ENCODE results near the gene SLC38A2.
A peak's percentile ranks its signal among the peaks of the same experiment; 100 is the strongest.
"Not testable (repeated sequence)": the region's sequence is repeated elsewhere in the genome, so short reads cannot be mapped to it uniquely, and the experiment has no call there.

SLC38A2 gene

DNA sequence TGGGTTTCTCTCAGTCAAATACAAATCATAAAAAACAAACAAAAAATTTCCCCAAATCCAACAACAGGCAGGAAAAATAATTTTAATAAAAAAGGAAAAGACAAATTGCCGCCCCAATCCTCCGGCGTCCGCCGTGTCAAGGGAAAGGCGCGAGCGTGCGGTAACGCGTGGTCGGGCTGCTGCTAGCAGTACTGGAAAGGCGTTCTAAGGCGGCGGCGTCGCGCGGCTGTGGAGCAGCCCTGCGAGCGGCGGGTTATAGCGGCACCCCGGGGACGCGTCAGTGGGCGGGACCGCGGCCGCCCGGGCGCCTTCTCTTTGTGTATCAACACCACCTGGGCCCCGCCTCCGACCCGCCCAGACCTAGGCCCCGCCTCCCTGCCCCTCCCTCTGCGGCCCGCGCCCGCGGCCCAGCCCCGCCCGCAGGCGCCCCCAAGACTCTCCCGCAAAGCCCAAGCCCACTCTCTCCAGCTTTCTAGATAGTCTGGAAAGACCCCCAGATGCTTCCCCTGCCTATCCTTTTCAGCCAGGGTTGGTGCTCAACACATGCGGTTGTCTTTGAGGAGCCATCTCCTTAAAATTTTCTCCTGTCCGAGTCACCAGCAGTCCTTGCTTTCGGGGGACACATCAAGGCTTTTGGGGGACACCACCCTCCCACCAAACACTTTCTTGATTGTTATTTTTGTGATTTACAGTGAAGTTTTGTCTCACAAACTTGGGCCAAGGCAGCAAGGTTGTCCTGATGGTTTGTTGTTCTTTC, at the start of gene SLC38A2:
TSS of gene SLC38A2 (minus strand) at position 230 of the 757 bp plus-strand sequence. CDS start 1,480 bp downstream, outside the sequence.
- DNase-seq = peak; percentile 86

DNA sequence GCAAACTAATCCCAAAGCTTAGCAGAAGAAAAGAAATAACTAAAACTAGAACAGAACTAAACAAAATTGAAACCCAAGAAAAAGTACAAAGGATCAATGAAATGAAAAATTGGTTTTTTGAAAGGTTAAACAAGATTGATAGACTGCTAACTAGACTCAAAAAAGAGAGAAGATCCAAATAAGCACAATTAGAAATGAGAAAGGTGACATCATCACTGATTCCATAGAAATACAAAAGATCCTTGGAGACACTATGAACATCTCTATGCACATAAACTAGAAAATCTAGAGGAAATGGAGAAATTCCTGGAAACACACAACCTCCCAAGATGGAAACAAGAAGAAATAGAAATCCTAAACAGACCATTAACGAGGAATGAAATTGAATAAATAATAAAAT, 47.1 kb upstream of the SLC38A2 start:
- DNase-seq = no peak

DNA sequence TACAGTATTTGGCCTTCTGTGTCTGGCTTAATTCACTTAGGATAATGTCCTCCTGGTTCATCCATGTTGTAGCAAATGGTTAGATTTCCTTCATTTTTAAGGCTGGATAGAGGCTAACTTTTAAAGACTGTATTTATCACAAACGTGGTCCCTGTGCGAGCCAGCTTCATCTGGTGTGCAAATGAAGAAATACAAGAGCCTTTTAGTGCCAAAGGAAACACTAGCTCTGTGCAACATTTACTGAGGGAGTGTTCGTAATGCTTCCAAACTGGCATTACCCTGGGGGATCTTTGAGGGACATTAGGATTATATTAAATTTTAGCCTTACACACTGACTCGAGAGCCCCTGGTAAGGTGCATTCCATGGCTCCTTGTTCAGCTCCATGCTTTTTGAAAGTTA, 43.0 kb upstream of the SLC38A2 start:
- no peak for DNase-seq

DNA sequence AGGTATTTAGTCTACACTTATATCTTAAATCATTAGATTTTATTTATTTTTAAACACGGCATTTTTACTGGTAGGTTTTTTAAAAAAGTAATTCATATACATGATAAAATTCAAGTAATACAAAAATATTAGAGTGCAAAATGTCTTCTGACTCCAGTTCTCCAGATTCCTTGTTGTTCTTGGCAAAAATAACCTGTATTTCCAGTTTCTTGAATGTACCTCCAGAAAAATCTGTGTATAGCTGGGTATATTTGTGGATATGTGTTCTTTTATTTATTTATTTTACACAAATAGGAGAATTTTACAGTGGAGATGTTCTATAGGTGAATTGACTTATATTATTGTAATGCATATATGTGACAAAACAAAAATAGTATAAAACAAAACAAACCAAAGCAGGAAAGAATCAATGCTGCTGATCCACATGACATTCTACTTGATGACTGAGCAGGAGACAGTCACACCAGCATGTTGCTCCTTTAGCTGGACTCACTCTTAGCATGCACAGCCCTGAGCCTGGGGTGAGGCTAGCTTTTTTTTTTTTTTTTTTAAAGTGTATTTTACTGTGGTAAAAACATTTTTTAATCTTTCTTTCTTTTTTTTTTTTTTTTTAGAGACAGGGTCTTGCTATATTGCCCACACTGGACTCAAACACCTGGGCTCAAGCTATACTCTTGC, 42.2 kb upstream of the SLC38A2 start:
- DNase-seq = no peak

DNA sequence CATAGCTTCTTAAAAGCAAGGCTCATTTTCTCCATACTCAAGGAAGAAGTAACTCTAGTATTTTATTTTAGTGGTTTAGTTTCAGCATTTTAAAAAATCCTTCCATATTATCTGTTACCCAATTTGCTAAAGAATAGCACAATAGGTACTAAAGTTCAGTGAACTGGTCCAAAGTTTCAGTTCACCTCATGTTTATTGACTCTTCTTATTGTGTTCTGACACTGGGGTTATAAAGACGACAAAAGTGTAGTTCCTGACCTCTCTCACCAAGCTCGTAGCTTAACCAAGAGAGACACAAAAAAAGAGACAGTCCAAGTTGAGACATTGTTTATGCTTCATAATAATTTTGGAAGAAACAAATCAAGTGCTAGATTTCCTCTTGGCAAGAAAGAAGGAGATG, 40.8 kb upstream of the SLC38A2 start:
- no peak for DNase-seq

DNA sequence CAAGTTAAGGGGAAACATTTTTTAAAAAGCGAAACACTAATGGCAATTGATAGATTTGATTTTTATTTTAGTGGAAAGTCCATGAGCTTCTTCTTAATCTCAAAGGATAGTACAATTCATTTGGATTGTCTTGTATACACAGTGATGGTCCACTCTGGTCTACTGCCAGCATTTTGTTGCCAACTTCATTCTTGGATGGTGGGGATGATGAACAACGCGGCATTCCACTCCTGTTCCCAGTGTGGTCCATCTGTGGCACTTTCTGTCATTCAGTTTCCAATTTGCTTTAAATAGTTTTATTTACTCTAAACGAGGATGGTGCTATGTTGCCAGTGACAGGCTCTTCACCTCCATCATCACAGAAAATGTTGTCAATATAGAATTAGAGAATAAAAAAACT, 40.3 kb upstream of the SLC38A2 start:
- DNase-seq = no peak

DNA sequence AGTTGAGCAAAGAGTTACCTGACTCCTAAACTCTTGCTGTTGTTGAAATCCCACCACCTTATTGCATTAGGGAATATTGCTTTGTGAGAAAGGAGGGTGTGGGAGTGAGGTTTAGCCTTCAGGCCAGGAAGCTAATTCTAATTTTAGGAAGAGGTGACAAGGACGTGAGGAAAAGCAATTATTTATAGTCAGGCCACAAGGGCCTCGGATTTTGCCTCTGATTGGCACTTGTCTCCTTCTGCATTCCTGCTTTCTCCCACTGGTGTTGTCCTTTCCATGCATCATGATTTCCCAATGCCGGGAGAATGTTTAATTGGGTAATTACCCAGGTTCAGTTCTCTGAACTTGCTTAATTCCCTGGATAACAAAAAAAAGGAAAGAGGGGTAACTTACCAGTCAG, 37.9 kb upstream of the SLC38A2 start:
- no peak for DNase-seq

DNA sequence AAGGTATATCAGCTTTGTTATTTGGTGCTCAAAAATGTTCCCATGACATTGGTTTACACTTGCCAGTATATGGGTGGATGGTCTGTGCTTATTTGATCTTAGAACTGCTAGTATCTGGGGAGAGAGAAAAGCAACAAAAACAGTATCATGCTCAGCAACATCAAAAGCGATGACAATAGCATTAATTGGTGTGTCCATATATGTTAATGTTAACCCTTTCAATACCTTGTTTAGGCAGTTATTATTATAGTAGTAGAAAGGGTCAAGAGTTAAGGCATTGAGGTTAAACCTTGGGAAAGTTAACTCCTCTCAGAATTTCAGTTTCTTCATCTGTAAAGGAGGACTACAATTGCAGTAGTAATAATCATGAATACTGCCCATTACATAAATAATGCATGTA, 37.4 kb upstream of the SLC38A2 start:
- DNase-seq = no peak

DNA sequence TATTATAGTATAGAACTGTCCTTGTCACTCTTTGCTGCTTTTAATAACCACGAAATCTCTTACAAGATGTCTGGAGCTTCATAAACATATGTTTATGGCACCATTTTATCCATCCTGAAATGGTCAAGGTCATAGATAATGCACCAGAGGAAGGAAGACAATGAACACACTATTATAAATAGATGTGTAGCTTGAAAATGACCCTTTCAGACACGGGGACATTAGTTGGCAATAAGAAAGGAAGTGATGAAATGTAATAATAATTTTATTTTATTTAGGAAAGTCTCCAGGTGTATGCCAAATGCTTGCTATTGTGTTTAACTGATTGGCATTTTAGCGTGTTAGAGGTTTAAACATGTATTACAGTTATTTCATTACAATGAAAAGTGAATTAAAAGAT, 36.8 kb upstream of the SLC38A2 start:
- DNase-seq = no peak

DNA sequence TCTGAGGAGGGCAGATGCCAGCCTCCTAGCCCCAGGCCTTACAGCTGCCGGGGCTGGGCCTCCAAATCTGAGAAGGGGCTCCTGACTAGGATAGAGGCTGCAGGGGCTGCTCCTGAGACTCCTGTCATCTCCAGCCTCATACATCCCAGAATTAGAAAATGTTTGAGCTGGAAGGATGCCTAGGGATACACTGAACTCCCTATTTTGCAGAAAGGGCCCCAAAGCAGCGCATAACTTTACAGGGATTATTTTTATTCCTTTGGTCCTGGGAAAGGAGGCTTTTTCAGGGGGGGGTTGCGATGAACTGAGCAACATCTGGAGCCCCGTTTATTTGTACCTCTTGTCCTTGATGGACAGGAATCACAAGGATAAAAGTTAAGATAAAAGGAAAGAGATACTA, 35.9 kb upstream of the SLC38A2 start:
- no peak for DNase-seq

DNA sequence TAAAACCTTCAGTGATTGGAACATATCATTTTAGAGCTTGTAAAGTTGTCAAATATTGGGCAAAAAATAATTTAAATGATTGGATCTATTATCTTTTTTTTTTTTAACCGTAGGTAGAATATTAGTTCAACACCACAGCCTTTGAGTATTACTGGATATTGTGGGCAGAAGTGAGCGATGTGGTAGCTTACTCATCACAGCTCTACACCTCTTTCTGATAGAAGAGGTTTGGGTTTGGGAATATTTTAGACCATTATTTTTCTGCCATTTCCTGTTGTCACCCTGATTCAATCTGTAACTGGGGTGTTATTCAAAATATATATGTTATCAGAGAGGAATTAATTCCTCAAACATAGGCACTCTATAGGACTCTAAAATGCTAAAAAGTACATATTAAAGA, 34.8 kb upstream of the SLC38A2 start:
- no peak for DNase-seq

DNA sequence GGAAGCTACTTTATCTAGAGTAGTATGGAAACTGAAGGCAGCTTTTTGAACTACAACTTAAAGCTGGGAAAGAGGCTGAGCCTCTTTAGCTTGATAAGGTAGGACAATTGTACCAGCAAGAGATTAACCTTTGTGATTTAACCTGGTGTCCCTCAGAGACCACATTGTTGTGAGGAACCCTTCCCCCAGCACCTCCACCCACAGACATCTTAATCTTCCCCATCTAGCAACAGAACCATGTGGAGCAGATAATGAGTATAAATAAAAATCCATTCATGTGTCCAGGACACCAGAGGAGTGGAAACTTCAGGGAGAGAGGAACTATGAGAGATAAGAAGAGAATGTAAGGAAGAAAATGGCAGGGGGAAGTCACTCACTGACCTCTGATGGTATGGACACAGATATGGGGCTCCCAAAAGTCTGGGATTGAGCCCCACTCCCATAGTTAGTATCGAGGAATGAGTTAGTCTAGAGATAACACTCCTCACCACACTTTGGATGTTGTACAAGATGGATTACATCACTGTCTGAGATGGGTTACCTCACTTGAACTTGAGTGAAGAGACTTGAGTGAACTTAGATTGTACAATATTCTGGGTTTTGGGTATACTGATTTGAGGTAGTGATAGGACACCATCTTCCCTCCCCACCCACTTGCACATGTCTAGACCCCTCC, 33.9 kb upstream of the SLC38A2 start:
- no peak for DNase-seq

DNA sequence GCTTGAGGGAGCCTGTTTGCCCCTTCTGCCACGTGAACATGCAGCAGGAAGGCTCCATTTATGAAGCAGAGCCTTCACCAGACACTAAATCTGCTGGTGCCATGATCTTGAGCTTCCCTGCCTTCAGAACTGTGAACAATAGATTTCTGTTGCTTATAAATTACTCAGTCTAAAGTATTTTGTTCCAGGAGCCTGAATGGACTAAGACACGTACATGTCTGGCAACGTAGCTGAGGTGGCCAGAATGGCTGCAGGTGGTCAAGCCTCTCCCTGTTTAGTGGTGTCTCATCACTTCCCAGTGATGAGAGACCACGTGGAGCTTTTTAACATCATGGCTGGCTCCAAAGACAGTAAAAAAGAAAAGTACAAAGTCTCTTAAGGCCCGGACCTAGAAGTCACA, 32.2 kb upstream of the SLC38A2 start:
- no peak for DNase-seq

DNA sequence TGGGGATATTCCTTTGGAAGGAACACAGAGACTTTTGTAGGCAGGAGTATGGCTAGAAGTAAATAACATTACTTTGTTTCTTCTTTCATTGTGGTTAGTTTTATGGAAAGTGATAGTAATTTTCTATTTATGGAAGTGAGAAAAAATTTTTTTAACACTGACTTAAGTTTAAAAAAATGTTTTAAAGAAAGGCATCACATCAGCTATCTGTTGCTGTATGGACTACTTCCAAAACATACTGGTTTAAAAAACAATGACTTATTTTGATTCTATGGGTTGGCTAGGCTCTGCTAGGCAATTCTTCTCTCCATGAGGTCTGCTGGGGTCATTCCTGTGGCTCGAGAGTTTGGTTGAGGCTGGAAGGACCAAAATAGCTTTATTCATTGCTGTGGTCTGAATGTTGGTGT, 31.7 kb upstream of the SLC38A2 start:
- DNase-seq = no peak

DNA sequence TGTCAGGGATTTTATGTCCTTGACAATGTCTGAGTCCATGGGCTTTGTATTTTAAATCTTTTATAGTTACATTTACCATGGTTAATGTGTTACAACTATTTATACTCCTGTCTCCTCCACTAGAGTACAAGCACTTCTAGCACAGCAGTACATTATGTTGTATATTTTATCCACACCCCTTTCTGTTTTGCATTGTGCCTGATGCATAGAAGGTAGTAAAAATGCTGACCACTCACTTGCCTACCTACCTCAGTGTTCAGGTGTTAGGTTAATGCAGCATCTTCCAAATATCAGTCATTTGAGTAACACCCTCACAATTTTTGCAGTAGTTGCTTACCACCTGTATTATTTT, 31.1 kb upstream of the SLC38A2 start:
- no peak for DNase-seq

DNA sequence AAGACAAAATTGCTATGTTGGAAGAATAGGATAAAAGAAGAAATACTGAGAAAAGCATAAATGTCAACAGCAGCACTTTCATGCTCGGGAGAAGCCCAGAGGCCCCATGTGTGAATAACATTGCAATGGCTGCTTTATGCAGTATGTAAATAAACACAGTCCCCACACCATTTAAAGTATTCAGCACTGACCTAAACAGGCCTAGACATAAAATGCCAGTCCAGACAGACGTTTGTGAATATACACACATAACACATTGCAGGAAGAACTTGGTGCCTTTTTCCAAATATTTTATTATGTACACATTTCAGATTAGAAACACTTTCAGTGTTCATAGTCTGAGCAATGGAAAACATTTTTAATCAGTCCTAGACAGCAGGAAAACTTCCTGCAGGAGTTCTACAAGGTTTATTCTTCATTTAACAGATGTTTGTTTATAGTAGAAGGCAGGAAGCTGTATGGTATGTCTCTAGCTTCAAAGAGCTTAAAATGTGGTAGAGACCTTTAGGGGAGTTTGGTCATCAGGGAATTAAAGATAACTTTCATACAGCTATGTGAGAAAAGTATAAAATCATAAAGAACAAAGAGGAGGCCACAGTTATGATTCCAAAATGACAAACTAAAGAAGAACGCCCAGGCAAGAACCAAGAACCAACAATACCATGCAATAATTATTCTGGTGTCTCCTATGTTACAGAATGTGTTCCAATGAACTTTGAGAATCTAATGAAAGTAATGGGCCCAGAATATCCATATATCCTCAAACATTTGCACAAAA, 30.6 kb upstream of the SLC38A2 start:
- no peak for DNase-seq

DNA sequence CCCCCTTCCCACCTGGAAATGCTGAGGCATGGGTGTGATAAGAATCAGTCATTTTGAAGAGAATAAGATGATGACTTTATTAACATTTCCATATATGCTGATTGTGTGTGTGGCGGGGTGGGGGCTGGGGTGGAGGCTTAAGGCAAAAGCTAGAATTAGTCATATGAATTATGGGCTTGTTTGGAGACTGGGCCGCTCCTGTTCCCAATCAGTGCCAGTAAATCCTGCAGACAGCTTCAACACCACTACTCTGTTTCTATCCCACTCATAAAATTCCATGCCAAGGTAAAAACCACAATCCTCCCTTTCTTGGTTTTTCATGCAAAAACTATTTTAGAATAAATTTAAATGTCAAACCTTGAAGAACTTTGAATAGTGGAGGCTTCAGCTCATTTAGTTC, 29.9 kb upstream of the SLC38A2 start:
- no peak for DNase-seq

DNA sequence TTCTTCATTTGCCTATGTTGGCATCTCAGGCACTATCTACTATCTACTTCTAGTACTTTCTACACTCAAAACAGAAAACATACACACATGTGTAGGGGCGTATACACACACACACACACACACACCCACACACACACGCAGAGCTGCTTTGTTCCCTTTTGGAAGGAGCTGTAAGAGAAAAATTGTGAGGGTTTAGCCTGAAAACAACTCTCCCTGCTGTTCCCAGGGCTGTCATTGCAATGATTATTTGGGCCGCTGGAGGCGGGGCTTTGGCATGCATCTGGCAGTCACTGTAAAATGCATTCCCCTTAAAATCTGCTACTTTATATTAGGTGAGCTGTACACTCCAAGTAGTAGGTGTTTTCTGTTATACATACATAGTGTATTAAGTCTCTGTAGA, 29.1 kb upstream of the SLC38A2 start:
- no peak for DNase-seq

DNA sequence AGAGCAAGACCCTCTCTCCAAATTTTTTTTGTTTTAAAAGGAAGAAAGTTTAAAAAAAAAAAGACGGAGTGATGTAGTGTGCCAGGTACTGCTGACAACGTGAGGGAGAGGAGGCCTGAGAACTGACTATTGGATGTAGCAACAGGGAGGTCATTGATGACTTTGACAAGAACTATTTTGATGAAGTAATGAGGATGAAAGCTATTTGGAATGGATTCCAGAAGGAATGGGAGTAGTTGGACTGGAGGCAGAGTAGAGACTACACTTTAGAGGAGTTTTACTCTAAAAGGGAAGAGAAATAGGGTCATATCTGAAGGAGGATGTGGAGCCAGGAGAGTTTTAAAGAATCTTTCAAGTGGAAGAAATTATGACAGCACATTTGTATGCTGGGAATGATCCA, 27.8 kb upstream of the SLC38A2 start:
- DNase-seq = no peak

DNA sequence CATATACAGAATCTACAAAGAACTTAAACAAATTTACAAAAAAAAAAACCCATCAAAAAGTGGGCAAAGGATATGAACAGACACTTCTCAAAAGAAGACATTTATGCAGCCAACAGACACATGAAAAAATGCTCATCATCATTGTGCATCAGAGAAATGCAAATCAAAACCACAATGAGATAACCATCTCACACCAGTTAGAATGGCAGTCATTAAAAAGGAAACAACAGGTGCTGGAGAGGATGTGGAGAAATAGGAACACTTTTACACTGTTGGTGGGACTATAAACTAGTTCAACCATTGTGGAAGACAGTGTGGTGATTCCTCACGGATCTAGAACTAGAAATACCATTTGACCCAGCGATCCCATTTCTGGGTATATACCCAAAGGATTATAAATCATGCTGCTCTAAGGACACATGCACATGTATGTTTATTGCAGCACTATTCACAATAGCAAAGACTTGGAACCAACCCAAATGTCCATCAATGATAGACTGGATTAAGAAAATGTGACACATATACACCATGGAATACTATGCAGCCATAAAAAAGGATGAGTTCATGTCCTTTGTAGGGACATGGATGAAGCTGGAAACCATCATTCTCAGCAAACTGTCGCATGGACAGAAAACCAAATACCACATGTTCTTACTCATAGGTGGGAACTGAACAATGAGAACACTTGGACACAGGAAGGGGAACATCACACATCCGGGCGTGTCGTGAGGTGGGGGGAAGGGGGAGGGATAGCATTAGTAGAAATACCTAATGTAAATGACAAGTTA, 27.1 kb upstream of the SLC38A2 start:
- DNase-seq = not testable (repeated sequence)

DNA sequence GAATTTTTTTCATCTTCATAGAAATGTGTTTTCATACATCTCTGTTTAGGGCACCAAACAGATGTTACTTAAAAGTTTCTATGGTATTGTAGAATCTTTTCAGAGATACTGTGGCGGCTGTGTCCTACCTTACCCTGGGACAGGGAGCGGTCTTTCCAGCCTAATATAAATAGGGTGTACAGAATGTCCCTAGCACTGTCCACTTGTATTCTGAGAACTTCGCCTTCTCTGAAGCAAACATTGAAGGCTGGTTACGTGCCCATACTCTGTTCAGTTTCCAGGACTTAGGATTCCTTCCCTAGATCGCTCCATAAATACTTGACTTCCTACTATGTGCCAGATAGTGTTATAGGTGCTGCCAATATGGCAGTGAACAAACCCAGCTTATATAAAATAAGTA, 24.3 kb upstream of the SLC38A2 start:
- DNase-seq = no peak

DNA sequence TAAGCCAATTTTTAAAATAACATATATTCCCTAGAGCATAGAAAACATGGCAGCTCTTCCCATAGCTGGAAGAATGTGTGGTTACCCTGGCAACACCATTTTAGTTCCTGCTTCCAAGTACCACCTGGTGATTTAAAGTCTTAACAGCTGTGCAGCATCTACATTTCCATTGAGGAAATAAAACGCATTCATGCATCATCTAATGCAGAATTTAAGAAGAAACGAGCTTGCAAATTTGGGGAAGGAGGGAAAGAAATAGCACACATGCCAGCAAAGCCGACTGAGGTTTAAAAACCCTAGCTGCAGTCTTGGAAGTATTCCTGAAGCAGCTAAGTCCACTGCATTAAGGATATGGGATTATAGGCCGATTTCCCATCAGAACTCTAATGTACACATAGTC, 22.8 kb upstream of the SLC38A2 start:
- no peak for DNase-seq

DNA sequence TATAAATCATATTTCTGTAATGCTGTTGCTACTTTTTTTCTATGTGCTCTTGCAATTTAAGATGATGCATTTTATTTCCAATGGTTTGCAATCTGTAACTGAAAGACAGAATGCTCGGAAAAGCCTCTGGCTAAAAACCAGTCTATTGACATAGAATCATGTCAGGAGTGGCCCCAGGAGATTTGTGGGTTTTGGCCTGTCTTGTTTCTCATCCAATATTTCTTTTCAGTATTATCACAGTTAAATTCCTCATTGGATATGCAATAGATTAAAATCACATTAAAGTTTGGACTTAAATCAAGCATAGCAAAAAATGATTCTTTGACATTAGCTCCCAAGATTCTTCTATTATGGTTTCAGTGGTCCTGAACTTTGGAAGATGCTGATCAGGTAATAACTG, 19.1 kb upstream of the SLC38A2 start:
- DNase-seq = no peak
